Diencephalon (tissue), 1 donor: ENCODE results near the gene CCDC191. TPM values are rescaled to one million over a fixed set of nuclear protein-coding genes. Genes with fewer than 3 reads are reported as not detected.

Experiments used
- total RNA-seq: library from RNA; depleted of rRNA; stranded (reverse); fragments of >200 nt; gene quantifications from one replicate; pipeline ENCODE4 v1.2.3, GENCODE V29; 2014

Gene CCDC191
- 10.6 TPM for total RNA-seq

GRCh38 chr3:114056130-114057010 lies at the start of gene CCDC191, which contains the start of gene QTRT2:
TSS of gene CCDC191 (minus strand) at chr3:114056526. CDS start at chr3:114056466, 60 bp downstream.
TSS of gene QTRT2 (plus strand) at chr3:114056737. CDS start at chr3:114065258, 8,521 bp downstream.

GRCh38 chr3:113947372-113948014 lies 108.8 kb downstream of the CCDC191 start, which contains the start of gene ZDHHC23:
TSS of gene ZDHHC23 (plus strand) at chr3:113948013. CDS start at chr3:113948803, 790 bp downstream.

Other genes starting within 250 kb of the CCDC191 start
- 10.8 TPM for gene GRAMD1C, start 217.7 kb downstream of the CCDC191 start, total RNA-seq
- 11.3 TPM for gene ZDHHC23, start 108.5 kb downstream of the CCDC191 start, total RNA-seq
- 15.0 TPM for gene QTRT2, start 211 bp upstream of the CCDC191 start, total RNA-seq
- gene DRD3, start 122.5 kb upstream of the CCDC191 start, total RNA-seq = 2.8 TPM
- gene ZNF80, start 181.1 kb upstream of the CCDC191 start, total RNA-seq = 0.23 TPM
- not detected for gene TIGIT, start 237.5 kb upstream of the CCDC191 start, total RNA-seq